Cardiac fibroblast (primary cell): ENCODE measurements around the gene EXOC3L1.

Source experiments
- DNase-seq, 2 donors: peaks; one replicate each; pipeline versions ENCODE4 v3.0.0 to v3.0.0-alpha.2; 2010; ENCODE audit warnings: low read depth in 2 of 2
- H3K4me3 ChIP-seq, 2 donors: replicated peaks in 1 of 2; 1 replicate in 1 of 2; 2 replicates in 1 of 2; pipeline ENCODE4 v1.5.1; 2011; ENCODE audit warnings: low read depth in 2 of 2, low read length in 2 of 2, mild to moderate bottlenecking in 2 of 2, moderate library complexity in 1 of 2
- TF ChIP-seq, protein P1 (sequence below): IDR thresholded peaks from one replicate; pipeline ENCODE4 v1.5.1; 2011; ENCODE audit warnings: low read depth, mild to moderate bottlenecking, low read length, inconsistent platforms

EXOC3L1 gene

DNA sequence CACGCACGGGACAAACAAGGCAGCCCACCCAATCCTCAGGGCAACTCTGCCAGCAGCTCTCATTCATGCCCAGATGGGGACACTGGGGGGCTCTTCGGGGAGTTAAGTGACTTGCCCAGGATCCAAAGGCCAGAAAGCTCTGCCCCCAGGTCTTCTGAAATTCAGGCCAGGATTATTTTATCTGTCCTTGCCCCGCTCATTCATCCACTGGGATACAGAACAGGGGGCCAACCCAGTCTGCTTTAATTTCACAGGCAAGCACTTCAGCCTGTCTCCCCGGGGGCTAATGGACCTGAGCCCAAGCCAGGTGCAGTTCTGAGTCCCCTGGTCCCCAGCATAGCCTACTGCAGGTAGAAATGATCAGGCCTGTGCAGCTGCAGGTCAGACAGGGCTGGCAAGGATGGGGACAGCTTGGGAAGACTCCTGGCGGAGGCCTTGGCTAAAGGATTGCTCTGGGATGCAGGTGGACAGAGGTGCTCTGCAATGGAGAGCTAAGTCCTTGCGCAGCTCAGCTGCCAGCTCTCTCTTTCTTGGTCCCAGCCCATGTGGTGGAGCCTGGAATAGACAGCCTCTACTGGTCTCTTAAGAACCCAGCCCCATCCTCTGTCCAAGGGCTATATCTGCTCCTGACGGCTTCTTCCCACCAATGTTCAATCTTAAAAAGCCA lies 38.4 kb downstream of the EXOC3L1 start:
- H3K4me3 ChIP-seq: peak overlapping the region; percentile 56 to 66
- TF ChIP-seq, protein P1, sequence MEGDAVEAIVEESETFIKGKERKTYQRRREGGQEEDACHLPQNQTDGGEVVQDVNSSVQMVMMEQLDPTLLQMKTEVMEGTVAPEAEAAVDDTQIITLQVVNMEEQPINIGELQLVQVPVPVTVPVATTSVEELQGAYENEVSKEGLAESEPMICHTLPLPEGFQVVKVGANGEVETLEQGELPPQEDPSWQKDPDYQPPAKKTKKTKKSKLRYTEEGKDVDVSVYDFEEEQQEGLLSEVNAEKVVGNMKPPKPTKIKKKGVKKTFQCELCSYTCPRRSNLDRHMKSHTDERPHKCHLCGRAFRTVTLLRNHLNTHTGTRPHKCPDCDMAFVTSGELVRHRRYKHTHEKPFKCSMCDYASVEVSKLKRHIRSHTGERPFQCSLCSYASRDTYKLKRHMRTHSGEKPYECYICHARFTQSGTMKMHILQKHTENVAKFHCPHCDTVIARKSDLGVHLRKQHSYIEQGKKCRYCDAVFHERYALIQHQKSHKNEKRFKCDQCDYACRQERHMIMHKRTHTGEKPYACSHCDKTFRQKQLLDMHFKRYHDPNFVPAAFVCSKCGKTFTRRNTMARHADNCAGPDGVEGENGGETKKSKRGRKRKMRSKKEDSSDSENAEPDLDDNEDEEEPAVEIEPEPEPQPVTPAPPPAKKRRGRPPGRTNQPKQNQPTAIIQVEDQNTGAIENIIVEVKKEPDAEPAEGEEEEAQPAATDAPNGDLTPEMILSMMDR: peak; percentile 4
- DNase-seq: peak in 1 of 2 donors; percentile 15

DNA sequence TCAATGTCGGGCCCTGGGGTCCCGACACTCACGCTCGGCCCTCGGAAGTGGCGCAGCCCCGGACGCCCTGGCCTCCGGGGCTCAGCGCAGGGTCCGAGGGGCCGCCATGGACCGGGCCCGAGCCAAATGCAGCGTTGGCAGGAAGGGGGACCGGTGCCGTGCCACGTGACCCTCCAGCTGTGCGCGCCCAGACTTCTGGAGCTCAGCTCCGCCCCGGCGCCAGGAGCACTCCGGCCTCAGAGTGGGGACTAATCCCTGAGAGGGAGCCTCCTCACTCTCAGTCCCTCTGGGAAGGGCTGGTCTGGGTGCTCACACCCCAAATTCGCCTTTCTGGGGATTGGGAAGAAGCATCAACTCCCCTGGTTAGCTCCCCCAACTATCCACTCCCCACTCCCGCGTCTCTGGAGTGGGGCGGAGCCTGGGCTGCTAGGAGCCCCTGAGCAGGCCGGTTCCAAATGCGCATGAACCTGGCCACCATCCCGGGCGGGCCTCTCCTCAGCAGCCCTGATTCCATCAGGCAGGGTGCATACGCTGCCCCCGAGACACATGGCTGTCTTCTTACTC lies 39.0 kb downstream of the EXOC3L1 start, which contains the start of gene B3GNT9:
Gene B3GNT9, minus strand, starts transcription at position 166 of the 564 bp plus-strand sequence. CDS start 513 bp downstream, outside the sequence.
- TF ChIP-seq, protein P1: no peak
- peak; percentile 80 for DNase-seq
- H3K4me3 ChIP-seq: peak within 1 kb of the TSS; percentile 56 to 66

DNA sequence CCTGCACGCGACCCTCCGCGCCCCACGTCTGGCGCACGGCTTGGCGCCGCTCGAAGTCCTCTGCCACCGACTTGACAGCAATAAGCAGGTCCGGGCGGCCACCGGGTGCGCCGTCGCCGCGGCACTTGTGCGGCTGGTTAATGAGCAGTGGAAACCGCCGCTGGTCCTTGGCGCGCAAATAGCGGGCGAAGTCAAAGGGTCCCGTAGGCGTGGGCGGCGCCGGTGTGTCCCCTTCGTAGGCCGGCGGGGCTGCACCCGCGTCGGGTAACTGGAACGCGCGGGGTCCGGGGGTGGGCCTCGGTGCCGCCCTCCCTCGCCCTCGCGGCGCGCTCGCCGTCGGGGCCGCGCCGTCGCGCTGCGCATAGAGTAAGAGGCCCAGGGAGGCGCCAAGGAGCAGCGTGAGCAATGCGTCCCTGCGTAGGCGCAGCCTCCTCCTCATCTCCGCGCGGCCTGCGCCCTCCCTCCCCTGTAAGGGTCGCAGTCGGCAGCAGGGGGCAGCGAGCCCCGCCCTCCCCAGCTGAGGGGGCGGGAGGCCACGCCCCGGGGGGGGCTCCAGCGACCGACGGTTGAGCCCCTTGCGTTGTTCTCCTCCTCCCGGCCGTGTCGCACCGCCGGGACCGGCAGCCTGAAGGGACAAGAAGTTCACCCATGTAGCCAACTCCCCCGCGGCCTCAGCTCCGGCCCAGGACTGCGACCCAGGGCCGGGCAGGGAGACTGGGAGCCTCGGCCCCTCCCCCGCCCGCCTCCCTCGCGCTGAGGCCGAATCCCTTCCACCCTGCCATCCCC lies 39.7 kb downstream of the EXOC3L1 start:
- H3K4me3 ChIP-seq: peak overlapping the region; percentile 56 to 66
- DNase-seq: peak; percentile 68 to 83
- TF ChIP-seq, protein P1: no peak

DNA sequence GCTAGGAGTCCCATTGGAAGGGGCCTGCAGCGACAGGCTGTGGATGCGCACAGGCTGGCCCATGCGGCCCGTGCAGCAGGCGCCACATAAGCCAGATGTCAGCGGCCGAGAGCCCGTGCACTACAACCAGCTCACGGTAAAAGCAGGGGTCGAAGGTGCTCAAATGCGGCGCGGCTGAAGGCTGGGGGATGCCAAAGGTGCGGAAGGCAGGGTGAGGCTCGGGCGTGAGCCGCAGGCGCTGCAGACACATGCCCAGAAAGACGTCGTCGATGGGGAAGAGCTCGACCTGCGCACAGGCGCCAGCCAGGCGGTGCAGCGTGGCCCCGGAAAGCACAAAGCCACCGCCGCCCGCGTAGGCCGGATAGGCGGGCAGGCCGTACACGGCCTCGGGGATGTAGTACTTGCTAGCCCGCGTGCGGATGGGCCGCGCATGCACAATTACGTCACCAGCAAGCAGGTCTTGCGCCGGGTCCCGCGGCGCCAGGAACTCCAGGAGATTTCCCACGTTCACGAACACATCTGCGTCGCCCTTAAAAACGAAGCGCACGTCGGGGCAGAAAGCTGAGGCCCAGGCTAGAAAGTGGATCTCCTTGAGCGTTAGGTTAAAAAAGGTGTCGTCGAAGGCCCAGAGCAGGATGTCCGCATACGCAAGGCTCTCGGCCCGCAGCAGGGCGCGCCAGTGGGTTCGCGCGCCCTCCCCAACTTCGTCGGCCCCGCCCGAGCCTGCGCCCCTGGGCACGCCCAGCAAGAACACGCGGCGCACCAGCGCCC lies 40.5 kb downstream of the EXOC3L1 start:
- no peak for DNase-seq
- TF ChIP-seq, protein P1: no peak
- H3K4me3 ChIP-seq: peak overlapping the region in 1 of 2 donors; percentile 66

DNA sequence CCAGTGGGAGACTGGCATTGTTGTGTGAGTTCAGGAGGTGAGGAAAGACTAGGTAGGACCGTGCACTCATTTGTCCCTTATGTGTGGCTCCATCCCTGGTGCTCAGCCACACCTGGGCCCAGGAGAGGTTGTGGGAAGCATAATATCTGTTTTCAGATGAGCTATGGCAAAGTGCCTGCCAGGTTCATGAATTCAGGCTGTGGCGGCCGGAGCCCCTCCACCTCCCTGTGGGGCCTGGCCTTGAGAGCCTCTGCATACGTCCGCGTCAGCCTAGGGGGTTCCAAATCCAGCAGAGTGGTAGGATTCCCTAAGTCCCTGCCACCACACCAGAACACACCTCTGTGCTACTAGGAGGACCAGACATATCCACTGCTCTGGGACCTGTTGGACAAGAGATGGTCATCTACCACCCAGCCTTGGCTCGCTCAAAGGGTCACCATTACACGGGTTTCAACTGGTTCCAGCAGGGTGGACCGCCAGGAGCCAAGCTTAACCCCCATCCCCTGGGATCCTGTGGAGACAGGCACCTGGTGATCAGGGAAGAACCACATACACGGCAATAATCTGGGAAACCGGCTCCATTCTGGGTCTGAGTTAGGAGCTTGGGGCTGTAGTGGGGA lies 41.2 kb downstream of the EXOC3L1 start:
- no peak for DNase-seq

More for the DNA sequence above, 41.2 kb downstream of the EXOC3L1 start:
- TF ChIP-seq, protein P1: no peak
- no peak overlapping the region for H3K4me3 ChIP-seq
